ENCODE measurements around the gene ENPP5. TPM values are rescaled to one million over a fixed set of nuclear protein-coding genes. Genes with fewer than 3 reads are reported as not detected.

ENPP5 gene
- total and polyA plus RNA-seq, 2 of the 13 experiments (the other 11 are each of a cell fraction or from before 2014, with no cell fraction given): not detected

DNA sequence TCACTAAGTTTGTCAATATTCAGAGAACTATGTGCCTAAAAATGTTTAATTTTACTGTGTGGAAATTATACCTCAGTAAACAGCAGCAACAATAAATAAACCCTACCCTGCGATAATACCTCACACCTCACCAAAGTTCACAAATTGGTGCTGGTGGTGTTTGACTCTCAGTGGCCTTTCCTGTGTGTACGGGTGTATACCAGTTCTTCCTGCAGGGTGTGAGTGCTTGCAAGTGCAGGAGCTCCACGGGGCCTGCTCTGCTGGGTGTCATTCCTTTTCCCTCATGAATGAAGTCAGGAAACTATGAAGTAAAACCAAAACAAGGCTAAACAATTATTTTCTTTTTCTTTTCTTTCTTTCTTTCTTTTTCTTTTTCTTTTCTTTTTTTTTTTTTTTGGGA lies 4.1 kb upstream of the ENPP5 start:
- ChIA-PET POLR2A (no interaction called here), CTCF (ENCODE audit: low intra/inter-chr PET ratio, low total read pairs) (no interaction called here)
- Histone ChIP-seq H2AFZ (ENCODE audit: low read length) (no peak overlapping the region), H3K9me3 (ENCODE audit: low read length) (no peaks in the 10 kb centered on the region), H3K4me2 (ENCODE audit: low read depth, low read length) (no peak overlapping the region), H3K4me1 (ENCODE audit: insufficient read depth, low read length) (no peaks in the 10 kb centered on the region), H4K20me1 (ENCODE audit: insufficient read depth, low read length) (no peaks in the 10 kb centered on the region), H3K4me3 (replicated peaks in 1 of 3; ENCODE audit: insufficient read depth in 1 of 3, low read depth in 2 of 3, low read length in 3 of 3) (no peak overlapping the region), H3K27me3 (ENCODE audit: control insufficient read depth in 1 of 2, insufficient read depth in 2 of 2, low read length in 2 of 2) (peaks cover 0 to 14% of the 10 kb centered on the region in 2 experiments; a peak in 2 of 5 replicates), H3K79me2 (ENCODE audit: insufficient read depth, low read length) (no peaks in the 10 kb centered on the region), H3K27ac (ENCODE audit: extremely low read length, insufficient read depth, low read length) (no peak overlapping the region), H3K9ac (ENCODE audit: insufficient read depth, low read depth, low read length) (no peak overlapping the region), H3K36me3 (replicated peaks in 1 of 2; ENCODE audit: control insufficient read depth in 1 of 2, insufficient read depth in 2 of 2, low read length in 2 of 2) (no peaks in the 10 kb centered on the region)
- TF ChIP-seq CHD4 (IDR thresholded peaks at IDR 0.05; ENCODE audit: borderline replicate concordance, low read length): no peak
- no peak for TF ChIP-seq BRD4 (CRISPR knock-in tag; IDR thresholded peaks at IDR 0.05)
- TF ChIP-seq ZNF558 (CRISPR knock-in tag; IDR thresholded peaks at IDR 0.05; ENCODE audit: borderline replicate concordance): no peak
- no peak for TF ChIP-seq ZZZ3 (CRISPR knock-in tag; IDR thresholded peaks at IDR 0.05; ENCODE audit: borderline replicate concordance)
- no peak for TF ChIP-seq ZNF674 (CRISPR knock-in tag; IDR thresholded peaks at IDR 0.05; ENCODE audit: low read depth)
- no peak for TF ChIP-seq ZNF234 (CRISPR knock-in tag; conservative IDR thresholded peaks at IDR 0.05)
- no peak for TF ChIP-seq GTF3A (CRISPR knock-in tag; conservative IDR thresholded peaks at IDR 0.05)
- TF ChIP-seq NCOA1 (CRISPR knock-in tag; IDR thresholded peaks at IDR 0.05): no peak
- TF ChIP-seq, protein P1, sequence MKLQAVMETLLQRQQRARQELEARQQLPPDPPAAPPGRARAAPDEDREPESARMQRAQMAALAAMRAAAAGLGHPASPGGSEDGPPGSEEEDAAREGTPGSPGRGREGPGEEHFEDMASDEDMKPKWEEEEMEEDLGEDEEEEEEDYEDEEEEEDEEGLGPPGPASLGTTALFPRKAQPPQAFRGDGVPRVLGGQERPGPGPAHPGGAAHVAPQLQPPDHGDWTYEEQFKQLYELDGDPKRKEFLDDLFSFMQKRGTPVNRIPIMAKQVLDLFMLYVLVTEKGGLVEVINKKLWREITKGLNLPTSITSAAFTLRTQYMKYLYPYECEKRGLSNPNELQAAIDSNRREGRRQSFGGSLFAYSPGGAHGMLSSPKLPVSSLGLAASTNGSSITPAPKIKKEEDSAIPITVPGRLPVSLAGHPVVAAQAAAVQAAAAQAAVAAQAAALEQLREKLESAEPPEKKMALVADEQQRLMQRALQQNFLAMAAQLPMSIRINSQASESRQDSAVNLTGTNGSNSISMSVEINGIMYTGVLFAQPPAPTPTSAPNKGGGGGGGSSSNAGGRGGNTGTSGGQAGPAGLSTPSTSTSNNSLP (IDR thresholded peaks at IDR 0.05; ENCODE audit: low read depth, low read length): no peak
- TF ChIP-seq TEAD2 (CRISPR knock-in tag; IDR thresholded peaks at IDR 0.05): no peak
- 10% methylated on average over 3 of the region's 3 CpGs for WGBS (ENCODE audit: low lambda C conversion rate)
- FAIRE-seq (no peak), DNase-seq (ENCODE audit: low spot score) (no peak), ATAC-seq (no peak)
- intact Hi-C loops (cut with micrococcal nuclease; ENCODE audit: unreplicated experiment): no loop called here
- in situ Hi-C loops (cut with HindIII; ENCODE audit: extremely low pct_ligation_motif_present, low pct_unique_long_range_greater_than_20kb): no loop called here
- BruUV-seq (replicated peaks): no TSS peak
